NCI-H1105 (cell line): Measurements from ENCODE around the gene MYO5A.
"Not testable (repeated sequence)": the region's sequence is repeated elsewhere in the genome, so short reads cannot be mapped to it uniquely, and the experiment has no call there.

ENCODE experiments used
- DNase-seq: peaks from one replicate; lab custom pipeline; 2025; lab: John Stamatoyannopoulos, UW

MYO5A gene

DNA sequence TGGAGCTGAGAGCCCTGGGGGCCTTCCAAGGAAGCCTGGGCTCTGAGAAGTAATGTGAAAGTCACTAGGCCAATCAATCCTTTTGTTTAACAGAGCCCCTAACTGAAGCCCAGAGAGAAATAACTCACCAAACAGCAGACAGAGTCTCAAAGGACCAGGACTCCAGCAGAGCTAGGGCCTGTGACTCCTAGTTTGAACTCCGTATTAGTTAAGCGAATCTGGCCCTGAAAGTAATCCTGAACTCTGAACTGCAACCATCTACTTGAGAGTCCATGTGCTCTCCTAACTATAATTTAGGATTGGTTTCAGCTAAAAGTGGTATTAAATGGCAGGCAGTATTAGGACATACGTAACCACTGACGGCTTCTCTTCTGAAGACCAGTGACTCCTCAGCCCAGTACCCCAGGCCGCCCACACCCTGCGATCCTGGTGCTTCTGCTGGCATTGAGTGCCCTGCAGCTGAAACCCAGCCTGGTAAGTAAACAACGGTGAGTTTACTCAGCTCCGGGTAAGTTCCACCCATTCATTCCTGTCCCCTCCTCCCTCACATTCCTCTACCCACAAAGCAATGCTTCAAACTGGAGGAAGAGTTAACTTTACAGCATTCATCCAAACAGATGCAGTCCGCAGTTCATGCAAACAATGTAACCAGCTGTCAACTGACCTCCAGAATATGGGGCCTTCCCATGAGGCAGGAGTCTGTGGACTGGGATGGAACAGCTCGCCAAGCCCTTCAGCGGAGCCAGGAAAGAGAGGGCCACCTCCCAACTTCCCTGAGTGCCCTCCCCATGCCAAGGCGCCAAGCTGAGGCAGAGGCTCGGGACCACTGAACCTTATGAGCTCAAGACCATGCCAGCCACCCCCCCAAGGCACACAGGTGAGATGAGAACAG, 240.4 kb downstream of the MYO5A start:
- DNase-seq: no peak

DNA sequence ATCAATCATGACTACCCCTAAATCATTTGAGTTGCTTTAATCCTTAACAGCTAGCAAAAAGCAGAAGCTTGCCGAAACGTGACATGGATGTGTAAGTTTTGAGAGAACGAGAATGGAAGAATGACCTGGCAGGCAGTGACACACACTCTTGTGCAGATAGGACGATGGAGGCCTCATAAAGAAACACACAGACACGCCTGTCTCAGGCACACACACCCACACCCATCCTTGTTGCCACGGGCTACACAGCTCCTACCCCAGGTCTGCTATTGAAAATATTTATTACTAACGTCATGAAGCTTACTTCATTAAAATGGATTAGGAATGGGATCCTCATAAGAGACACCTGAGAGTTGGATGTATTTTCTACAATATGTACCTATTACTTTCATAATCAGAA, 241.6 kb downstream of the MYO5A start:
- DNase-seq: no peak

- not testable (repeated sequence) for DNase-seq
Observed at GRCh38 chr15:52285941-52286340, 242.7 kb downstream of the MYO5A start.

- no peak for DNase-seq
Observed at GRCh38 chr15:52284164-52284563, 244.5 kb downstream of the MYO5A start.

- DNase-seq: no peak
Observed at GRCh38 chr15:52283281-52283680, 245.4 kb downstream of the MYO5A start.

DNA sequence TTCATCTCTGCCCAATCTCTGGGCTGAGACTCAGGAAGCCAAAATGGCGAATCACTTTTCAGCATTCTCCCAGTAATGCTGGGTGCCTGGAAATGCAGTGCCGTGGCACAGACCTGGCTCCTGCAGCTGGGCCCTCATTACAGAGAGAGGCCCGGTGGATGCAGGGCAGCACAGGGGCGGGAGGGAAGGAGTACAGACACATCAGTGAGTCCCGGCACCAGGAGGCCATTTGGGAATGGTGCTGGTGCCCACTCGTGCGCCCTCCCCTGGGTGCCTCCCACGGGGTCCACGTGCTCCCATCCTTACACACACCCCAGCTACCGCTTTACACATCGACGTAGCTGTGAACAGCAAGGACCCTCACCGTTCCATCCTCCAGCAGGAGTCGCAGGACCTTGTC, 246.3 kb downstream of the MYO5A start:
- DNase-seq: no peak

DNA sequence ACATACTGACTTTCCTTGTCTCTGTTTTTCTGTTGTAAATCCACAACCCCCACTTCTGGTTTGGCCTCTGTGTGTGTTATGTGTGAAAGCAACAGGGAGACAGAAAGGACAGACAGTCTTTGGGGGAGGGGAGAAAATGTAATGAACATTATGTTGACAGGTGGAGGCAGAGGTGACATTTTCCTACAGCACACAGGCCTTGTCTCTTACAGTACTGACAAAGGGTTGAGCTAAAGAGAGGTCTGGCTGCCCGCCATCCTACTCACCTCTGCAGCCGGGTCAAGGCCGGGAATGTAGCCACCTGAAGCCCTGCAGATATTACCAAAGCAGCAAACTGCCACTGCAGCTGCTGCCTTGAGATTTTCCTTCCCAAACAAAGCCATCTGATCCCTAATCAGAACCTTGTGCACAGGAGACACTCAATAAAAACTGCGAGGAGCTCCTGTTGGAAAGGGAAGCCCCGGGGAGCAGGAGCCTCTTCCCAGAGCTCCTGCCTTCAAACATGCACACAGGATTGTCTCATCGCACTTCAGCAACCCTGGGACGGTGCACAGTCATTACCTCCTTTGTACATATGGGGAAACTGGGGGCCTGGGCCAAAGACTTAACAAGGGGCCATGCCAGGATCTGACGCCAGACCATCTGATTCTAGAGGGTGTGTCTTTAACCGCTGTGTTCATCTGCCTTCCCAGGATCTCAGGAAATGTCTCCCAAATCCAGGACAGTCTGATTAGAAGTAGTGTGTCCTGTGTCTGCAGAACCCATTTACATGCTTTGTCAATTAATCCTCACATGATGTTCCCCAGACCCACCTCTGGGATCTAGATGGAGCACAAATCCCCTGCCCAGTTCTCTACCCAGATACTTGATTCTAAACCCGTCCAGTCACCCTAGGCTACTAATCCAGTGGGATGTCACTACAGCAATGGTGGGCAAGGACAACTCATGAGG, 247.3 kb downstream of the MYO5A start:
- DNase-seq: no peak

DNA sequence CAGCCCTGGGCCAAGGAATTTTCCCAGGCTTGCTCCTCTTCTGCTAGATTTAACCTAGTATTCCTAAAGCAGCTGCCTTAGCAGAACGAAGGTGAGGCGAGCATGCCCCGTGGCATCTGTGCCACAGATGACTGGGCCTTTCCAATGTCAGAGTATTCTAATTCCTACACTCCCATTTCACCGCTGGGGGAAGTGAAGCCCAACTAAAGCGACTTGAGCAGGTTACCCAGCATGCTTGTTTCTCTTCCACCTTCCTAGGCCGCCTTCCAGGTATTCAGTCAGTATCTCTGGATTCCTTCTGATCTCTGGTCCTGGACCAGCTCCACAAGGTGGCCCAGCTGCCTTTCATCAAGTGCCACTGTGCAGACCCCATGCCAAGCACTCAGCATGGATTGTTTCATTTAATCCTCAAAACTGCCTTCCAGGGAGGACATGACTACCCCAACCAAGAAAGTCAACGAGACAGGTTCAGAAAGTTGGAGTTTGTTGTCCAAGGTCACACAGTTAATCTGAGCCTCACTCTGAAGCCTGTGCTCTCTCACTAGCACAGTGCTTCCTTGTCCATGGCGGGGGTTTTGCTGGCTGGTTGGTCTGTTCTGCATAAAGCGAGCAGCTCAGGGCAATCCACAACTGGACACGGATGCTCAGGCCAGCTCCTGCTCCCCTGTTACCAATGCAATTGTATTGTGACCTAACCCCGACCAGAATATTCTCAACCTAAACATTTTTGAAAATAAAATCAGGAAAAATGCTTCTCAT, 248.2 kb downstream of the MYO5A start:
- DNase-seq: no peak

GRCh38 chr15:52278636-52279367, 249.9 kb downstream of the MYO5A start:
- no peak for DNase-seq

DNA sequence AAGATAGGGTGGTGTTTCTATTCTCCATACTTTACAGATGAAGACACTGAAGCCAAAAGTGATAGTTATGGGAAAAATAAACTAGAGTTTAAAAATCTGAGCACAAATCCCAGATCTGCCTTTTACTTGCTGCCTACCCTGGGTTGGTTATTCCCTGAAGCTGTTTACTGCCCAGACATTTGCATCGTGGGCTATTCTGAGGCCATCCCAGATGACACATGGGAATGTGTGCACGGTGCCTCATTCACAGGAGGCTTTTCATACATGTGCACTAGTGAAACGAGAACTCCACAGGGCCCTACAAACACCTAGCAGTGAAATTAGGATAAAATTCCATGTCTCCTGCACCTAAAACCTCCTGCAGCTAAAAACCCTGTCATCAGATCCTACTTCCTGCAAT, 250.5 kb downstream of the MYO5A start:
- no peak for DNase-seq

DNA sequence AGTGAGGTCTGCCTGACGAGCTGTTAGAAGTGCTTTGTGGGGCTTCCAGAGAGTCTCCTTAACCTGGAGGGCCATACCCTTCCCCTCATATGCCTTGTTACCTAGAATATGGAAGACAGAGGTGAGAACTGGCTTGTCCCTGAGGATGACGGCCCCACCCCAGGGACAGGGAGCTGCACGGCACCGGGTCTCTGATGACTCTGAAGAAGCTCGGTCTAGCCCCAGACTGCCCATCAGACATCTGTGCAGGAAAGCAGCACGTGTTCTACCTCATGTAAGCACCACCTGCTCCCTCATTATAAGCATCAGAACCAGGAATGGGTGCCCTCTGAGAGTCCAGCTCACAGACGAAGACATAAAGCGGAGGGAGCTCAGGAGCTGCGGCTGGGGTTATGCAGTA, 251.1 kb downstream of the MYO5A start:
- no peak for DNase-seq

- DNase-seq: no peak
Observed at GRCh38 chr15:52276256-52276770, 252.4 kb downstream of the MYO5A start.

DNA sequence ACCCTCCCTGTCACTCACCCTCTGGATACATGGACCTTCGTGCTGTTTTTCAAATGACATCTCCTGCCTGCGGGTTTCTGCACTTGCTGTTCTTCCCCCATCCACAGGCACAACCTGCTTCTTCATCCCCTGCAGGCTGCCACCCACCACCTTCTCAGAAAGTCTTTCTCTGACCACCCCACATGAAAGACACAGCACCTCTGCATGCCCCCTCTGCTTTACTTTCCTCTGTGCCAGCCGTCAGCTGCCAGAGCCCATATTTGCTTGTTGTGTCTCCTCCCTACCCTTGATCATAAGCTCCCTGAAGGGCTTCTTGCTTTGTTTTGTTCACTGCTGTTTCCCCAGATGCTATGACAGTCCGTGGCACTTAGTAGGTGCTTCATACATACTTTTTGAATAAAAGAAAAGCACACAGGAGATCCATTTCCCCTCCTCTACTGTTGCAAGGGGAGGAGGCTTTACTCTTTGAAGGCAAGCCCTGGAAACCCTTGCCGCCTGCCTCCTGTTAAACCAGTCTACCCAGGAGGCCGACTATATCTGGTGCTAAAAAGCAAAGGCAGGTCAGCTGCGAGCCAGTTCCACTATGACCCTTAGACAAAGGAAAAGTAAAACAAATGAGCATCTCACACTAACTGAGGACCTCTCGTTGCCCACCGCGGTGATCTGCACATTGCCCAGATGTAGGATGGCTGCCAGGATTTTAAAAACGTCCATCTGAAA, 265.0 kb downstream of the MYO5A start:
- DNase-seq: no peak

GRCh38 chr15:52262364-52262763, 266.3 kb downstream of the MYO5A start:
- DNase-seq: no peak

DNA sequence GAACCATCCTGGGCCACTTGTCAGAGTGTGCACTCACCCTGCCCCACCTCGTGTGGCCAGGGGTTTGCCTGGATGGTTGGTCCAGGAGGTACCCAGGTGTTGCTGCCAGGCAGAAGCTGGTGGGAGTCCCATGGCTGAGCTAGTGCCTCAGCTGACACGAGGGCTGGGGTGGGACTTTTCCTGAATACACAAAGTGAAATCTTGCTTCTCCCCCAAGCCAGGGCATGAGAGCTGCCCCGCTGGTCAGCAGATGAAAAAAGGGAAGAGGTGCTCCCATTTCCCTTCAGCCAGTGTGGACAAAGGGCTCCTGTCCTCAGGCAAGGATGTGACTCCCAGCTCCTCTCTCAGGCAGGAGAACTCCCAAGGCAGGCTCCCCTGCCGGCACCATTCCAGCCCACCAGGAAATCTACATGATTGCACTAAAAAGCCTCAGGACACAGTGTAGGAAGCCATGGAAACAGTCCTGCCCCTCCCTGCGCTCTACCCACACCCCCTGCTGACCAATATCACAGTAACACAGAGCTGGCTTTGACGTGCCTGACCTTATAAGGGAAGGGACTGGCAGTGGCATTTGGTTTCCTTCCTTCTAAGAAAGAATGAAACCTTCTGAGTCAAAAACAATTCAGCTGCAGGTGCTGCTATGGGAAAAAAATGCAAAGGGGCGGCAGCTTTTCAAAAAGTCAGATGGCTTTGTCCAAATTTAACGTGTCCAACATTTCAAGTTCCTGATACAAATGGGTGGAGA, 267.0 kb downstream of the MYO5A start:
- no peak for DNase-seq

- DNase-seq: no peak
Observed at GRCh38 chr15:52261026-52261425, 267.7 kb downstream of the MYO5A start.

GRCh38 chr15:52259503-52259902, 269.2 kb downstream of the MYO5A start:
- DNase-seq: no peak

GRCh38 chr15:52258461-52258860, 270.2 kb downstream of the MYO5A start:
- DNase-seq: no peak

DNA sequence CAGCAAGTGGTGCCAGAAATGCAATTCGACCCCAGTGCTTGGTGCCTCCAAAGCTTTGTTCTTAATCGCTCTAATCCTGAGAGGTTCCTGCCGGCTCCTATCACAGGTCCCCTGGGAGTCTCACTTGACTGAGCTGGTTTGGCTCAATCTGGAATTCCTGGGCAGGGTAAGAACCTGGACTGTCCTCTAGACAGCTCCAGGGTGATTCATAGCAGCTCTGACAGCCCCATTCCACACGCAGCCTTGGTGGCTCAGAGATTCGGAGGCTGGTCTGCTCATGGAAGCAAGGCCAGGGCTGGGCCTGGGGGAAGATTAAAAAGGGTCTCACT, 271.0 kb downstream of the MYO5A start:
- peak; percentile 0 for DNase-seq
